Activated naive CD4-positive, alpha-beta T cell treated with anti-CD3 and anti-CD28 coated beads for 36 hours (primary cell): ENCODE results near the gene SNX25. TPM values are rescaled to one million over a fixed set of nuclear protein-coding genes. Genes with fewer than 3 reads are reported as not detected.
"Not testable (repeated sequence)": the region's sequence is repeated elsewhere in the genome, so short reads cannot be mapped to it uniquely, and the experiment has no call there.

ENCODE experiments used
- CTCF ChIA-PET: fragments of 350-600 bp; sonication (Branson Sonifier 250); formaldehyde crosslinking; loops from one replicate; lab custom pipeline; 2021; ENCODE audit warnings: antibody characterized with exemption; lab: Charles Lee
- DNase-seq: peaks from one replicate; pipeline ENCODE4 v3.0.0-alpha.2; 2020
- H3K27ac Mint-ChIP-seq: one replicate; pipeline ENCODE4 v1.8.0; 2021; ENCODE audit warnings: mild to moderate bottlenecking, mixed read lengths
- H3K27me3 Mint-ChIP-seq: one replicate; pipeline ENCODE4 v1.8.0; 2021; ENCODE audit warnings: low read depth, mixed read lengths
- H3K36me3 Mint-ChIP-seq: one replicate; pipeline ENCODE4 v1.8.0; 2021; ENCODE audit warnings: low read depth, mixed read lengths
- H3K4me1 Mint-ChIP-seq: one replicate; pipeline ENCODE4 v1.8.0; 2021; ENCODE audit warnings: low read depth, mixed read lengths
- H3K4me3 Mint-ChIP-seq: one replicate; pipeline ENCODE4 v1.8.0; 2021; ENCODE audit warnings: mild to moderate bottlenecking, moderate library complexity, mixed read lengths
- H3K9me3 Mint-ChIP-seq: one replicate; pipeline ENCODE4 v1.8.0; 2021; ENCODE audit warnings: mixed read lengths
- intact Hi-C: fragments of 100-400 bp; cut with micrococcal nuclease; formaldehyde crosslinking; loops from one replicate; pipeline ENCODE4 v1.15.1; 2023
- total RNA-seq, 2 experiments: library from RNA; stranded (reverse); gene quantifications; one replicate each; pipeline ENCODE4 v1.2.3, GENCODE V29; 2021

SNX25 gene
- total RNA-seq, 2 experiments from 2014 or later: 11.0 to 14.6 TPM

- no peak overlapping the region for H3K27ac Mint-ChIP-seq
- H3K4me1 Mint-ChIP-seq: peaks cover 29% of the 10 kb centered on the region
- no peaks in the 10 kb centered on the region for H3K27me3 Mint-ChIP-seq
- peaks cover 11% of the 10 kb centered on the region for H3K36me3 Mint-ChIP-seq
- H3K4me3 Mint-ChIP-seq: no peak overlapping the region
- H3K9me3 Mint-ChIP-seq: no peaks in the 10 kb centered on the region
- CTCF ChIA-PET: interaction anchor here (1.5 to 3.2 kb wide), 2 partner anchors 11 to 38 kb away, joined by 4 to 21 read pairs; no protein-coding TSS in a partner anchor
- DNase-seq: no peak
- intact Hi-C loops: no loop called here
Observed at GRCh38 chr4:185194924-185195888, 14.2 kb upstream of the SNX25 start.

- intact Hi-C loops: no loop called here
- DNase-seq: no peak
- Mint-ChIP-seq H3K27ac (no peak overlapping the region), H3K27me3 (no peaks in the 10 kb centered on the region), H3K4me1 (peaks cover 28% of the 10 kb centered on the region), H3K9me3 (no peaks in the 10 kb centered on the region), H3K4me3 (no peak overlapping the region), H3K36me3 (peaks cover 10% of the 10 kb centered on the region)
- CTCF ChIA-PET: interaction anchor here (0.7 to 3.2 kb wide), 5 partner anchors 9 to 158 kb away, joined by 3 to 21 read pairs (median 4); no protein-coding TSS in a partner anchor
Observed at GRCh38 chr4:185196437-185196836, 13.0 kb upstream of the SNX25 start.

GRCh38 chr4:185198189-185198588, 11.2 kb upstream of the SNX25 start:
- Mint-ChIP-seq H3K4me1 (peaks cover 34% of the 10 kb centered on the region), H3K36me3 (peaks cover 11% of the 10 kb centered on the region)
- not testable (repeated sequence) for H3K9me3 Mint-ChIP-seq

GRCh38 chr4:185201977-185202962, 7.1 kb upstream of the SNX25 start:
- H3K9me3 Mint-ChIP-seq: no peaks in the 10 kb centered on the region
- peak; percentile 52 for DNase-seq
- peaks cover 11% of the 10 kb centered on the region for H3K36me3 Mint-ChIP-seq
- intact Hi-C loops: loop anchor here (5.0 to 10.0 kb wide), 5 partner anchors 375 to 1757 kb away; partner anchors contain the start of genes ACSL1, CASP3, CDKN2AIP and ING2
- peak overlapping the region; percentile 96 for H3K4me3 Mint-ChIP-seq
- H3K27me3 Mint-ChIP-seq: no peaks in the 10 kb centered on the region
- peaks cover 32% of the 10 kb centered on the region for H3K4me1 Mint-ChIP-seq
- CTCF ChIA-PET: interaction anchor here (0.7 to 1.3 kb wide), 3 partner anchors 18 to 104 kb away, joined by 3 to 4 read pairs (median 3); no protein-coding TSS in a partner anchor
- H3K27ac Mint-ChIP-seq: peak overlapping the region; percentile 96

More at GRCh38 chr4:185198189-185198588, 11.2 kb upstream of the SNX25 start:
- intact Hi-C loops, H3K27ac Mint-ChIP-seq, H3K4me3 Mint-ChIP-seq, H3K27me3 Mint-ChIP-seq, DNase-seq: not testable (repeated sequence)
- CTCF ChIA-PET: interaction anchor here (0.6 to 3.2 kb wide), 4 partner anchors 14 to 198 kb away, joined by 3 to 21 read pairs (median 4); partner anchors contain the start of genes ANKRD37 and LRP2BP

- CTCF ChIA-PET: no interaction called here
Observed at GRCh38 chr4:185202984-185203485, 6.4 kb upstream of the SNX25 start.

GRCh38 chr4:185203486-185204237, 5.7 kb upstream of the SNX25 start, which contains the start of gene CFAP97:
TSS of gene CFAP97 (minus strand) at chr4:185204000. CDS start at chr4:185191196, 12,804 bp downstream.
- H3K36me3 Mint-ChIP-seq: peaks cover 7% of the 10 kb centered on the region
- peak; percentile 73 for DNase-seq
- no peaks in the 10 kb centered on the region for H3K9me3 Mint-ChIP-seq
- CTCF ChIA-PET: interaction anchor here (1.0 kb wide), 1 partner anchor 102 kb away, joined by 4 read pairs; no protein-coding TSS in a partner anchor
- H3K27ac Mint-ChIP-seq: peak within 1 kb of the TSS; percentile 96
- peaks cover 32% of the 10 kb centered on the region for H3K4me1 Mint-ChIP-seq
- intact Hi-C loops: loop anchor here (1.0 to 10.0 kb wide), 11 partner anchors 35 to 1759 kb away; partner anchors contain the start of genes ACSL1, ANKRD37, CASP3 and CCDC110
- H3K4me3 Mint-ChIP-seq: peak within 1 kb of the TSS; percentile 96
- H3K27me3 Mint-ChIP-seq: no peaks in the 10 kb centered on the region

More at GRCh38 chr4:185202984-185203485, 6.4 kb upstream of the SNX25 start:
- peak overlapping the region; percentile 96 for H3K4me3 Mint-ChIP-seq
- H3K36me3 Mint-ChIP-seq: peaks cover 11% of the 10 kb centered on the region
- peaks cover 32% of the 10 kb centered on the region for H3K4me1 Mint-ChIP-seq
- H3K27me3 Mint-ChIP-seq: no peaks in the 10 kb centered on the region
- intact Hi-C loops: loop anchor here (5.0 to 10.0 kb wide), 5 partner anchors 376 to 1758 kb away; partner anchors contain the start of genes ACSL1, CASP3, CDKN2AIP and ING2
- DNase-seq: peak; percentile 56
- peak overlapping the region; percentile 96 for H3K27ac Mint-ChIP-seq
- H3K9me3 Mint-ChIP-seq: no peaks in the 10 kb centered on the region

- CTCF ChIA-PET: interaction anchor here (0.7 to 1.0 kb wide), 3 partner anchors 55 to 281 kb away, joined by 3 to 4 read pairs (median 3); no protein-coding TSS in a partner anchor
- no peaks in the 10 kb centered on the region for H3K27me3 Mint-ChIP-seq
- intact Hi-C loops: loop anchor here (1.0 to 10.0 kb wide), 11 partner anchors 34 to 1760 kb away; partner anchors contain the start of genes ACSL1, ANKRD37, CASP3 and CCDC110
- no peaks in the 10 kb centered on the region for H3K9me3 Mint-ChIP-seq
- peak overlapping the region; percentile 79 for H3K27ac Mint-ChIP-seq
- DNase-seq: peak; percentile 32
- H3K4me1 Mint-ChIP-seq: peaks cover 36% of the 10 kb centered on the region
- H3K4me3 Mint-ChIP-seq: peak overlapping the region; percentile 96
- peaks cover 7% of the 10 kb centered on the region for H3K36me3 Mint-ChIP-seq
Observed at GRCh38 chr4:185204238-185204910, 5.0 kb upstream of the SNX25 start.

- CTCF ChIA-PET: interaction anchor here (0.7 to 1.0 kb wide), 3 partner anchors 54 to 280 kb away, joined by 3 to 4 read pairs (median 3); no protein-coding TSS in a partner anchor
- intact Hi-C loops: loop anchor here (10.0 kb wide), 3 partner anchors 730 to 1760 kb away; partner anchors contain the start of genes CDKN2AIP, ING2 and IRF2
- not testable (repeated sequence) for H3K27ac Mint-ChIP-seq, H3K27me3 Mint-ChIP-seq, H3K36me3 Mint-ChIP-seq, DNase-seq, H3K9me3 Mint-ChIP-seq
- Mint-ChIP-seq H3K4me1 (peaks cover 34% of the 10 kb centered on the region), H3K4me3 (peak overlapping the region; percentile 96)
Observed at GRCh38 chr4:185205073-185205472, 4.3 kb upstream of the SNX25 start.

GRCh38 chr4:185205697-185206342, 3.6 kb upstream of the SNX25 start:
- Mint-ChIP-seq H3K9me3 (no peaks in the 10 kb centered on the region), H3K27ac (no peak overlapping the region), H3K4me3 (no peak overlapping the region), H3K36me3 (peaks cover 2% of the 10 kb centered on the region), H3K27me3 (no peaks in the 10 kb centered on the region), H3K4me1 (peaks cover 31% of the 10 kb centered on the region)
- DNase-seq: no peak
- intact Hi-C loops: loop anchor here (10.0 kb wide), 3 partner anchors 731 to 1761 kb away; partner anchors contain the start of genes CDKN2AIP, ING2 and IRF2
- CTCF ChIA-PET: interaction anchor here (0.6 kb wide), 1 partner anchor 378 kb away, joined by 5 read pairs; no protein-coding TSS in a partner anchor
